ENCODE data around the gene CLSTN2. TPM values are rescaled to one million over a fixed set of nuclear protein-coding genes. Genes with fewer than 3 reads are reported as not detected.

The CLSTN2 gene
- total RNA-seq, 1 experiment from 2014 or later = 0.68 TPM

DNA sequence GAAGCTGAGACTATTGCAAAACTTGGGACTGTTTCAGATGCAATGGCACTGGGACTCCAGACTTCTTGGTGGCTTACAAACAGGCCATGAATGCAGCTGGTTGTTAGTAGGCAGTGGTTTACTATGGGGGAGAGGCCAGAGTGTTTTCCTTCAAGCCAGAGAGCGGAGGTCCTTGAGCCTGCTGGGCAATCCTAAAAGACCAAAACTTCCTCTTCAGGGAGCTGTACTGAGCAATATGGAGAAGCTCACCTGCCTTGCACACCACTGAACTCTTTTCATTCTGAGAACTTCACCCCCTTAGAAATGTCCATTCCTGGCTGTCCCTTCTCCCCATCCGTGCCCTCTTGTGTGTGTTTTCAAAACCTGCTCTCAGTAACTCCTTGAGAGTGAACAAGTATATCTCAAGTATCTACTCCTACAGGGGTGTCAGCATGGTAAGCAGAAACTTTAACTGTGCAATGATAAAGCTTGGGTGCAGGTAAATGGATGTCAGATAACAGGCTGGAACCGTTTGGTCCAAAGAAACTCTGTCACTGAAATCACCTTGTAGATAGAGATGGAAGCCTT is 213.9 kb downstream of the CLSTN2 start:
- no peak overlapping the region for H3K4ac ChIP-seq (ENCODE audit: low read depth, low read length)
- peaks cover 0 to 8% of the 10 kb centered on the region in 2 experiments; a peak in 3 of 4 replicates for H3K4me1 Mint-ChIP-seq
- no peak overlapping the region for H4K5ac ChIP-seq (ENCODE audit: insufficient read length, low read depth, low read length)
- no peak overlapping the region for H3K23ac ChIP-seq (ENCODE audit: insufficient read length, low read depth, low read length)
- H2BK5ac ChIP-seq (ENCODE audit: insufficient read length, low read length) = no peak overlapping the region
- H2BK12ac ChIP-seq (ENCODE audit: insufficient read length, low read depth, low read length) = no peak overlapping the region
- H2BK20ac ChIP-seq (ENCODE audit: low read depth, low read length, poor library complexity, severe bottlenecking) = no peak overlapping the region
- H3K4me3 Mint-ChIP-seq = no peak overlapping the region
- peaks cover 4% of the 10 kb centered on the region for H3K27me3 Mint-ChIP-seq (ENCODE audit: low read depth)
- H3K4me1 ChIP-seq (ENCODE audit: insufficient read depth, low read length) = no peaks in the 10 kb centered on the region
- H3K9ac ChIP-seq (ENCODE audit: extremely low read depth, insufficient read length, low read length) = no peak overlapping the region
- no peak overlapping the region for H3K27ac ChIP-seq (ENCODE audit: insufficient read length, low read depth, low read length)
- no peak overlapping the region for H3K18ac ChIP-seq (ENCODE audit: insufficient read length, low read depth, low read length)
- no peak for DNase-seq
- H3K79me1 ChIP-seq (ENCODE audit: insufficient read depth, low read depth, low read length, poor library complexity, severe bottlenecking) = no peaks in the 10 kb centered on the region
- H3K56ac ChIP-seq (ENCODE audit: insufficient read length, low read depth, low read length) = no peak overlapping the region
- no peak overlapping the region for H4K91ac ChIP-seq (ENCODE audit: insufficient read length, low read depth, low read length)
- no peaks in the 10 kb centered on the region for H3K79me2 ChIP-seq (ENCODE audit: insufficient read depth, low read length)
- H2BK120ac ChIP-seq (ENCODE audit: low read depth, low read length, poor library complexity, severe bottlenecking) = no peak overlapping the region
- no peak overlapping the region for H3T11ph ChIP-seq (ENCODE audit: low read length)
- H2BK15ac ChIP-seq (ENCODE audit: low read depth, low read length) = no peak overlapping the region
- H3K9me3 Mint-ChIP-seq = no peaks in the 10 kb centered on the region
- no peak overlapping the region for H2AK5ac ChIP-seq (ENCODE audit: insufficient read length, low read length)
- H3K36me3 Mint-ChIP-seq (ENCODE audit: insufficient read depth in 1 of 3, low read depth in 3 of 3) = no peaks in the 10 kb centered on the region
- H4K20me1 ChIP-seq (ENCODE audit: control insufficient read depth, insufficient read depth, insufficient read length) = no peaks in the 10 kb centered on the region
- WGBS (ENCODE audit: extremely low coverage, insufficient read length, low lambda C conversion rate) = no CpG with 5 or more reads among the region's 3 CpGs
- H3K27me3 ChIP-seq (ENCODE audit: insufficient read depth, low read length) = no peaks in the 10 kb centered on the region
- TF ChIP-seq, protein P1, sequence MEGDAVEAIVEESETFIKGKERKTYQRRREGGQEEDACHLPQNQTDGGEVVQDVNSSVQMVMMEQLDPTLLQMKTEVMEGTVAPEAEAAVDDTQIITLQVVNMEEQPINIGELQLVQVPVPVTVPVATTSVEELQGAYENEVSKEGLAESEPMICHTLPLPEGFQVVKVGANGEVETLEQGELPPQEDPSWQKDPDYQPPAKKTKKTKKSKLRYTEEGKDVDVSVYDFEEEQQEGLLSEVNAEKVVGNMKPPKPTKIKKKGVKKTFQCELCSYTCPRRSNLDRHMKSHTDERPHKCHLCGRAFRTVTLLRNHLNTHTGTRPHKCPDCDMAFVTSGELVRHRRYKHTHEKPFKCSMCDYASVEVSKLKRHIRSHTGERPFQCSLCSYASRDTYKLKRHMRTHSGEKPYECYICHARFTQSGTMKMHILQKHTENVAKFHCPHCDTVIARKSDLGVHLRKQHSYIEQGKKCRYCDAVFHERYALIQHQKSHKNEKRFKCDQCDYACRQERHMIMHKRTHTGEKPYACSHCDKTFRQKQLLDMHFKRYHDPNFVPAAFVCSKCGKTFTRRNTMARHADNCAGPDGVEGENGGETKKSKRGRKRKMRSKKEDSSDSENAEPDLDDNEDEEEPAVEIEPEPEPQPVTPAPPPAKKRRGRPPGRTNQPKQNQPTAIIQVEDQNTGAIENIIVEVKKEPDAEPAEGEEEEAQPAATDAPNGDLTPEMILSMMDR (conservative IDR thresholded peaks at IDR 0.05) = no peak
- H3K4me2 ChIP-seq (ENCODE audit: insufficient read depth, insufficient read length, low read length) = no peak overlapping the region
- H4K8ac ChIP-seq (replicated peaks; ENCODE audit: insufficient read length, low read depth, low read length) = no peak overlapping the region
- H3K27ac Mint-ChIP-seq = no peak overlapping the region
- H3K23me2 ChIP-seq (ENCODE audit: insufficient read length, low read depth, low read length, poor library complexity, severe bottlenecking) = no peaks in the 10 kb centered on the region
- no peak overlapping the region for H3K14ac ChIP-seq (ENCODE audit: insufficient read depth, low read length)
- H2AFZ ChIP-seq (ENCODE audit: low read length) = no peak overlapping the region
- no peaks in the 10 kb centered on the region for H3K9me3 ChIP-seq (ENCODE audit: control insufficient read depth, low read depth, low read length)

Measured in H9 (cell line).